H1 (cell line): ENCODE results near the gene ZFYVE21.

Experiments used
- BCL11A ChIP-seq, 2 experiments: IDR thresholded peaks; one replicate each; pipeline ENCODE4 v1.6.1; 2011; ENCODE audit warnings: low read depth in 2 of 2, low read length in 2 of 2, mild to moderate bottlenecking in 2 of 2
- CEBPB ChIP-seq: IDR thresholded peaks from 2 replicates; pipeline ENCODE4 v1.6.1; 2012; ENCODE audit warnings: low read depth, low read length
- CTCF ChIP-seq, 3 experiments: IDR thresholded peaks; 1 replicate in 2 of 3; 2 replicates in 1 of 3; pipeline versions ENCODE4 v1.5.1 to v1.6.1; 2011; ENCODE audit warnings: low read length in 3 of 3, mild to moderate bottlenecking in 3 of 3, inconsistent platforms in 2 of 3, low read depth in 1 of 3, moderate library complexity in 1 of 3; ENCODE audit not compliant: insufficient read depth in 1 of 3; ENCODE audit errors: control extremely low read depth in 1 of 3
- POLR2A ChIP-seq, 2 experiments: IDR thresholded peaks; 1 replicate in 1 of 2; 2 replicates in 1 of 2; pipeline ENCODE4 v1.6.1; 2011; ENCODE audit warnings: low read depth in 2 of 2, low read length in 2 of 2, mild to moderate bottlenecking in 2 of 2; ENCODE audit errors: control extremely low read depth in 1 of 2
- POLR2AphosphoS5 ChIP-seq: IDR thresholded peaks from 2 replicates; pipeline ENCODE4 v1.6.1; 2011; ENCODE audit warnings: low read depth, low read length
- POU5F1 ChIP-seq: IDR thresholded peaks from 2 replicates; pipeline ENCODE4 v1.6.1; 2011; ENCODE audit warnings: low read depth, mild to moderate bottlenecking, low read length, moderate library complexity
- SIX5 ChIP-seq: IDR thresholded peaks from 2 replicates; pipeline ENCODE4 v1.6.1; 2011; ENCODE audit warnings: mild to moderate bottlenecking, low read depth, low read length
- USF2 ChIP-seq: IDR thresholded peaks from 2 replicates; pipeline ENCODE4 v1.6.1; 2011; ENCODE audit warnings: low read length, improper control_type of control experiment

GRCh38 chr14:103770902-103771301, 55.3 kb downstream of the ZFYVE21 start:
- TF ChIP-seq USF2 = no peak
- no peak for TF ChIP-seq POU5F1
- TF ChIP-seq BCL11A (IDR thresholded peaks at IDR 0.05; ENCODE audit: low read depth in 2 of 2, low read length in 2 of 2) = no peak
- peak; percentile 1 to 59 (median 39) for TF ChIP-seq CTCF (IDR thresholded peaks at IDR 0.05; ENCODE audit: control extremely low read depth in 1 of 3, insufficient read depth in 1 of 3, low read depth in 1 of 3, low read length in 3 of 3)
- no peak for TF ChIP-seq POLR2AphosphoS5
- no peak for TF ChIP-seq CEBPB
- TF ChIP-seq POLR2A (IDR thresholded peaks at IDR 0.05; ENCODE audit: control extremely low read depth in 1 of 2, low read depth in 2 of 2, low read length in 2 of 2) = no peak
- no peak for TF ChIP-seq SIX5
